Activated CD8-positive, alpha-beta memory T cell treated with anti-CD3 and anti-CD28 coated beads for 24 hours (primary cell): Measurements from ENCODE around the gene PDE4D.

Experiments used
- DNase-seq: peaks from one replicate; pipeline ENCODE4 v3.0.0-alpha.2; 2020

PDE4D gene

GRCh38 chr5:59893429-59894227 lies at the start of gene PDE4D:
Gene PDE4D (minus strand): TSS chr5:59893726.
- no peak for DNase-seq

- no peak for DNase-seq
These were observed 44.1 kb upstream of the PDE4D start for GRCh38 chr5:59937633-59938032.

GRCh38 chr5:59923465-59923864 lies 29.9 kb upstream of the PDE4D start:
- no peak for DNase-seq

- DNase-seq, result no peak
These were observed 28.7 kb upstream of the PDE4D start for GRCh38 chr5:59922220-59922619.

- DNase-seq, result no peak
These were observed 28.3 kb upstream of the PDE4D start for GRCh38 chr5:59921816-59922215.

GRCh38 chr5:59919484-59919883 lies 26.0 kb upstream of the PDE4D start:
- DNase-seq, result no peak

GRCh38 chr5:59917121-59917520 lies 23.6 kb upstream of the PDE4D start:
- DNase-seq, result no peak

GRCh38 chr5:59905188-59905587 lies 11.7 kb upstream of the PDE4D start:
- DNase-seq, result no peak

GRCh38 chr5:59897075-59897474 lies 3.5 kb upstream of the PDE4D start:
- no peak for DNase-seq

- DNase-seq, result no peak
These were observed 1.4 kb downstream of the PDE4D start for GRCh38 chr5:59891962-59892643.

- DNase-seq, result no peak
These were observed 6.3 kb downstream of the PDE4D start for GRCh38 chr5:59887274-59887673.

GRCh38 chr5:59874675-59875074 lies 18.9 kb downstream of the PDE4D start:
- DNase-seq, result no peak

- no peak for DNase-seq
These were observed 20.4 kb downstream of the PDE4D start for GRCh38 chr5:59873113-59873512.

GRCh38 chr5:59866661-59867060 lies 26.9 kb downstream of the PDE4D start:
- DNase-seq, result no peak

GRCh38 chr5:59864718-59865117 lies 28.8 kb downstream of the PDE4D start:
- DNase-seq, result no peak

- no peak for DNase-seq
These were observed 29.7 kb downstream of the PDE4D start for GRCh38 chr5:59863777-59864176.

GRCh38 chr5:59856358-59856757 lies 37.2 kb downstream of the PDE4D start:
- DNase-seq, result no peak

- DNase-seq, result no peak
These were observed 42.8 kb downstream of the PDE4D start for GRCh38 chr5:59850766-59851165.

- no peak for DNase-seq
These were observed 45.9 kb downstream of the PDE4D start for GRCh38 chr5:59847586-59847985.

GRCh38 chr5:59845730-59846129 lies 47.8 kb downstream of the PDE4D start:
- DNase-seq, result no peak

- no peak for DNase-seq
These were observed 49.9 kb downstream of the PDE4D start for GRCh38 chr5:59843511-59844213.

GRCh38 chr5:59842999-59843398 lies 50.5 kb downstream of the PDE4D start:
- DNase-seq, result no peak

GRCh38 chr5:59840200-59840601 lies 53.3 kb downstream of the PDE4D start:
- no peak for DNase-seq

GRCh38 chr5:59838989-59839388 lies 54.5 kb downstream of the PDE4D start:
- DNase-seq, result no peak
